Activated CD8-positive, alpha-beta T cell treated with anti-CD3 and anti-CD28 coated beads for 36 hours (primary cell): Measurements from ENCODE around the gene CD9. TPM values are rescaled to one million over a fixed set of nuclear protein-coding genes. Genes with fewer than 3 reads are reported as not detected.

Source experiments
- ATAC-seq: fragments of 200-7000 bp; cut with Tn5 transposase; one replicate; pipeline ENCODE4 v1.10.0; 2021; ENCODE audit warnings: mild to moderate bottlenecking, moderate library complexity
- CTCF ChIA-PET: fragments of 350-600 bp; sonication (Branson Sonifier 250); formaldehyde crosslinking; loops from one replicate; lab custom pipeline; 2021; ENCODE audit warnings: antibody characterized with exemption; lab: Charles Lee
- POLR2A ChIA-PET: fragments of 350-600 bp; sonication (Branson Sonifier 250); formaldehyde crosslinking; loops from one replicate; lab custom pipeline; 2021; ENCODE audit warnings: antibody characterized with exemption; lab: Charles Lee
- DNase-seq: peaks from one replicate; pipeline ENCODE4 v3.0.0-alpha.2; 2020
- H3K27ac Mint-ChIP-seq: one replicate; pipeline ENCODE4 v1.8.0; 2021; ENCODE audit warnings: mild to moderate bottlenecking, mixed read lengths
- H3K27me3 Mint-ChIP-seq: one replicate; pipeline ENCODE4 v1.8.0; 2021; ENCODE audit warnings: mixed read lengths
- H3K36me3 Mint-ChIP-seq: one replicate; pipeline ENCODE4 v1.8.0; 2021; ENCODE audit warnings: low read depth, mixed read lengths
- H3K4me1 Mint-ChIP-seq: one replicate; pipeline ENCODE4 v1.8.0; 2021; ENCODE audit warnings: low read depth, mixed read lengths
- H3K4me3 Mint-ChIP-seq: one replicate; pipeline ENCODE4 v1.8.0; 2021; ENCODE audit warnings: mild to moderate bottlenecking, moderate library complexity, mixed read lengths
- H3K9me3 Mint-ChIP-seq: one replicate; pipeline ENCODE4 v1.8.0; 2021; ENCODE audit warnings: mixed read lengths
- intact Hi-C: fragments of 100-400 bp; cut with micrococcal nuclease; formaldehyde crosslinking; loops from one replicate; pipeline ENCODE4 v1.10.0; 2022
- total RNA-seq, 2 experiments: library from RNA; stranded (reverse); gene quantifications; one replicate each; pipeline ENCODE4 v1.2.3, GENCODE V29; 2021
- TF ChIP-seq, protein P1 (sequence below): fragments of 200-600 bp; IDR thresholded peaks from one replicate; pipeline ENCODE4 v1.8.0; 2022; ENCODE audit warnings: antibody characterized with exemption, mild to moderate bottlenecking

The CD9 gene
- total RNA-seq, 2 experiments from 2014 or later = 9.1 to 9.2 TPM

DNA sequence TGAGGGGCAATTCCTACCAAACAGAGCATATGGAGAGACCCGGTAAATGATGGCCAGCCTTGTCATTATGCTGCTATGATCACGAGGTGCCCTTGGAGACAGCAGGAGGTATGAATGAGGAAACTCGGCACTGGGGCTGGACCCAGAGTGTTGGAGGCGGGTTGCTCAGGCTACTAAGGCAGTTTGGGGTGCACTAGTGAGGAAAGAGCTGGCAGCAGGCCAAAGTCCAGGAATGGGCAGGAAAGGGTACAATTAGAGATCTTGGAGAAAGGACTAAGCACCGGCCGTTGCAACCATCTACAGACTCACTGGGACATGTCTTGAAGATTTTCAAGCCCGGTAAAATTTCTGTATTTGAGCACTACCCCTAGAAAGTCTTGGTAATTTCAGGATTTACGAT is 54.3 kb downstream of the CD9 start:
- ChIA-PET POLR2A (no interaction called here), CTCF (no interaction called here)
- no peaks in the 10 kb centered on the region for H3K9me3 Mint-ChIP-seq
- intact Hi-C loops = no loop called here
- H3K36me3 Mint-ChIP-seq = no peaks in the 10 kb centered on the region
- DNase-seq (no peak), ATAC-seq (no peak)
- H3K4me3 Mint-ChIP-seq = no peak overlapping the region
- H3K27ac Mint-ChIP-seq = no peak overlapping the region
- peaks cover 2% of the 10 kb centered on the region for H3K27me3 Mint-ChIP-seq
- TF ChIP-seq, protein P1, sequence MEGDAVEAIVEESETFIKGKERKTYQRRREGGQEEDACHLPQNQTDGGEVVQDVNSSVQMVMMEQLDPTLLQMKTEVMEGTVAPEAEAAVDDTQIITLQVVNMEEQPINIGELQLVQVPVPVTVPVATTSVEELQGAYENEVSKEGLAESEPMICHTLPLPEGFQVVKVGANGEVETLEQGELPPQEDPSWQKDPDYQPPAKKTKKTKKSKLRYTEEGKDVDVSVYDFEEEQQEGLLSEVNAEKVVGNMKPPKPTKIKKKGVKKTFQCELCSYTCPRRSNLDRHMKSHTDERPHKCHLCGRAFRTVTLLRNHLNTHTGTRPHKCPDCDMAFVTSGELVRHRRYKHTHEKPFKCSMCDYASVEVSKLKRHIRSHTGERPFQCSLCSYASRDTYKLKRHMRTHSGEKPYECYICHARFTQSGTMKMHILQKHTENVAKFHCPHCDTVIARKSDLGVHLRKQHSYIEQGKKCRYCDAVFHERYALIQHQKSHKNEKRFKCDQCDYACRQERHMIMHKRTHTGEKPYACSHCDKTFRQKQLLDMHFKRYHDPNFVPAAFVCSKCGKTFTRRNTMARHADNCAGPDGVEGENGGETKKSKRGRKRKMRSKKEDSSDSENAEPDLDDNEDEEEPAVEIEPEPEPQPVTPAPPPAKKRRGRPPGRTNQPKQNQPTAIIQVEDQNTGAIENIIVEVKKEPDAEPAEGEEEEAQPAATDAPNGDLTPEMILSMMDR = no peak
- no peaks in the 10 kb centered on the region for H3K4me1 Mint-ChIP-seq

DNA sequence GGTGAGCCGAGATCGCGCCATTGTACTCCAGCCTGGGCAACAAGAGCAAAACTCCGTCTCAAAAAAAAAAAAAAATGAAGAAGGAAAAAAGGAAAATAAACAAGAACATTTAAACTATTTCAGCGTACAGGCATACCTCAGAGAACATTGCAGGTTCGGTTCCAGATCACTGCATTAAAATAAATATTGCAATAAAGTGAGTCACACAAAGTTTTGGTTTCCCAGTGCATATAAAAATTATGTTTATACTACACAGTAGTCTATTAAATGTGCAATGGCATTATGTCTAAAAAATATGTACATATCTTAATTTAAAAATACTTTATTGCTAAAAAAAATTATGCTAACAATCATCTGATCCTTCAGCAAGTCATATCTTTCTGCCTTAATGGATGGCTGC is 56.8 kb downstream of the CD9 start:
- POLR2A ChIA-PET = no interaction called here
- no peak overlapping the region for H3K27ac Mint-ChIP-seq
- intact Hi-C loops = no loop called here
- CTCF ChIA-PET = no interaction called here
- TF ChIP-seq, protein P1 = no peak
- peaks cover 4% of the 10 kb centered on the region for H3K27me3 Mint-ChIP-seq
- no peak overlapping the region for H3K4me3 Mint-ChIP-seq
- no peaks in the 10 kb centered on the region for H3K36me3 Mint-ChIP-seq
- no peak for ATAC-seq
- H3K4me1 Mint-ChIP-seq = no peaks in the 10 kb centered on the region
- DNase-seq = no peak
- H3K9me3 Mint-ChIP-seq = no peaks in the 10 kb centered on the region

DNA sequence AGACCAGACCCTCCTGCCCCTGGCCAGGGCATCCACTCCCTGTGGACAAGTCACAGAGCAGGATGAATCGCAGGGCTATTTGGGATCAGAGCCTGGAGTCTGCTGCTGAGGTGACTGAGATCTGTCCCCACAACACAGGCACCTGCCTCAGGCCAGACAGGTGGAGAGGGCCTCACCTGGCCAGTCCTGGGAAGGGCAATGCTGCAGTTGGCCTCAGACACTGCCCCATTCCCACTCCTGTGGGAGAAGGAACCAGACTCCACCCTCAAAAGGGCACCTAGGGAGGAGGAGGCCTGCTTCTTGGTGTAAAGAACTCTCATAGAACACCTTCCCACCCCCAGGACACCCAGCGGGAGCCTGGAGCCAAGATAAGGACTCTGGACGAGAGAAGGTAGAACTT is 62.0 kb downstream of the CD9 start:
- Mint-ChIP-seq H3K27me3 (peaks cover 4% of the 10 kb centered on the region), H3K36me3 (no peaks in the 10 kb centered on the region), H3K4me1 (peaks cover 12% of the 10 kb centered on the region), H3K4me3 (no peak overlapping the region), H3K9me3 (no peaks in the 10 kb centered on the region), H3K27ac (no peak overlapping the region)
- intact Hi-C loops = no loop called here
- ChIA-PET CTCF (no interaction called here), POLR2A (no interaction called here)
- TF ChIP-seq, protein P1 = no peak
- DNase-seq (no peak), ATAC-seq (no peak)

DNA sequence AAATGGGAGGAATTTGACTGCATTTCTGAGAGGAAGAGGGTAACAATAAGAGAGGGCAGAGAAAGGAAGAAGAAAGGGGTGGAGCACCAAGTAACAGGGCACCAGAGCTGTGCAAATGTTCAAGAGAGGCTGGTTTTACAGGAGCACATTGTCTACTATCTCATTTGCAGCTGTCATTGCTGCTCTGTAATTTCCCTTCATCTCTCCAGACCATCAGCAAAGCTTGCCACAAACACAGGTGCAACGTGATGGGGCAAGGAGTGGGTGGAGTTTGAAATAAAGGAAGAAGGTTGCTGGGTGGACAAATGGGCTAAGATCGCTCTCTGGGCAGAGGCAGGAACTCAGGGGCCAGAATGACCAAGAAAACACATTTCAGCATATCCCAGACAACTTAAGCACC is 62.4 kb downstream of the CD9 start:
- Mint-ChIP-seq H3K4me3 (no peak overlapping the region), H3K9me3 (no peaks in the 10 kb centered on the region), H3K36me3 (no peaks in the 10 kb centered on the region), H3K27me3 (peaks cover 4% of the 10 kb centered on the region), H3K27ac (no peak overlapping the region), H3K4me1 (peaks cover 16% of the 10 kb centered on the region)
- intact Hi-C loops = no loop called here
- POLR2A ChIA-PET = no interaction called here
- no peak for DNase-seq
- TF ChIP-seq, protein P1 = no peak
- ATAC-seq = no peak
- CTCF ChIA-PET = no interaction called here

DNA sequence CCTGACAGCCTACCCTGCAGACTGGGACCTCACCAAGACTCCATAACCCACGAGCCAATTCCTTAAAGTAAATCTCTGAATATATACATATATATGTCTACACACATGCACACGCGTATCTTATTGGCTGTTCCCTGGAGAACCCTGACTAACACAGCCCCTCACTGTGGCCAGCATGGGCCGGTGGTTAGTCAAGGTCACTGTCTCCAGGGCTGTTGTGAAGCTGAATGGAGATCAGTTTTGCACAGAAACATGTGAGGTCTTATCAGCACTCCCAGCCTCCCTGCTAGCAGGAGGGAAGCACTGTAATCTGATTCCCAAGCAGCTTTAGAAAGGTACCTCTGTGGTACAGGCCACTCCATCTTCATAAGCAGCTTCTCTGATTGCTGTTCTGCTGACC is 63.7 kb downstream of the CD9 start:
- ChIA-PET CTCF (interaction anchor here (1.0 kb wide), 1 partner anchor 14 kb away, joined by 3 read pairs; no protein-coding TSS in a partner anchor), POLR2A (no interaction called here)
- Mint-ChIP-seq H3K27ac (no peak overlapping the region), H3K9me3 (no peaks in the 10 kb centered on the region), H3K4me1 (peaks cover 16% of the 10 kb centered on the region), H3K36me3 (no peaks in the 10 kb centered on the region), H3K27me3 (peaks cover 4% of the 10 kb centered on the region), H3K4me3 (no peak overlapping the region)
- ATAC-seq = no peak
- intact Hi-C loops = no loop called here
- DNase-seq = no peak
- TF ChIP-seq, protein P1 = no peak
